Iris pigment epithelial cell (primary cell): ENCODE results near the gene MAN1B1.

ENCODE experiments used
- DNase-seq: peaks from one replicate; pipeline ENCODE4 v3.0.0-alpha.2; 2011; ENCODE audit warnings: low read depth

The MAN1B1 gene

DNA sequence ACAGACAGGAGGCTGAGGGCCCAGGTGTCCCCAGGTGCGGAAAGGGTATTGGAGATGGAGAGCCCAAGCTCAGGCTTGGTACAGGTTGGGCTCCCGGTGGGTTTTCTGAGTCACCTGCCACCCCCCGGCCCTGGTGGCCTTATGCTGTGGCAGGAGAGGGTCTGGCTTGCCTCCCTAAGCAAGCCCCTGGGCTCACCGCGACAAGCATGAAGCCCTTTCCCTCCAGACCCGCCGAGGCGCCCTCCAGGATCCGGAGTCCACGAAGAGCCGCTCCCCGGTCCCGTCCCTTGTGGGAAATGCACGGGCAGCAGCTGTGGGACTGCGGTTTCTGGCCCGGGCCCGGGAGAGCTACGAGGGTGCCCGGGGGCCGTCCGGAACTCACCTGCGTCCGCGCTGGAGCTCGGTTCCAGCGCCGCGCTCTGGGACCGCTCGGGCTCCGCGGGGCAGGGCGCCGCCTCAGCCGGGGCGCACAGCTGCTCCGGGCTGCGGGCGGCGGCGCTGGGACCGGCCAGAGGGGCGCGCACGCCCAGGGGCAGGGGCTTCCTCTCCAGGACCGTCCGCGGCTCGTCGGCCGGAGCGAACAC lies 17.2 kb upstream of the MAN1B1 start:
- DNase-seq: no peak

DNA sequence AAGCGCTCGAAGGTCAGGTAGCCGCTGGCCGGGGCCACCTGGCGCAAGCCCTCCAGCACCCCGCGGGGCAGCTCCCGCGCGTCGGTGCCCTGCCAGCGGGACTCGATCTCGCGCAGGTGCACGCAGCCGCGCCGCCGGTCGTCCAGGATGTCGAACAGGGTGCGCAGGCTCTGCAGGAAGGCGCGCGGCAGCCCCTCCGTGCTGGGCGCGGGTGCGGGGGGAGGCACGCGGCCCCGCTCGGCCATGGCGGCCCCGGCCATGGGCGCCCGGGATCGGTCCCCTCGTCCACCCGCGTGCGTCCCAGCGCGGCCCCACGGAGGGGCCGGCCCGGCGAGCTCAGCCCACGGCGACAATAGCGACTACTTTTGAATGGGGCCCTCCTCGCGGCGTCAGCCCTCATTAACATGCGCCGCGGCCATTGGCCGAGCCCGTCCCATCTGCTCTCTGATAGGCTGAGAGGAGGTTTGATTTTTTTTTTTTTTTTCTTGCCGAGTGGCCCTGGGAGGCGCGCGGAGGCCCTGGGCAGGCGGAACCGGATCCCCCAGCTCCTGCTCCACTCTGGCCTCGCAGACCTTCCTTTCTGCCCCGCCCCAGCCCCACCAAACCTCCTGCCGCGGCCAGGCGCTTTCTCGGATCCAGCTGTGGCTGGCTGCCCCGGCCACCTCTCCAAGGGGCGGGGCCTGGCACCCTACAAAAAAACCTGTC lies 16.4 kb upstream of the MAN1B1 start, which contains the start of gene SAPCD2:
TSS of gene SAPCD2 (minus strand) at position 357 of the 705 bp plus-strand sequence. CDS start at position 260, 97 bp downstream.
- DNase-seq: peak; percentile 80

DNA sequence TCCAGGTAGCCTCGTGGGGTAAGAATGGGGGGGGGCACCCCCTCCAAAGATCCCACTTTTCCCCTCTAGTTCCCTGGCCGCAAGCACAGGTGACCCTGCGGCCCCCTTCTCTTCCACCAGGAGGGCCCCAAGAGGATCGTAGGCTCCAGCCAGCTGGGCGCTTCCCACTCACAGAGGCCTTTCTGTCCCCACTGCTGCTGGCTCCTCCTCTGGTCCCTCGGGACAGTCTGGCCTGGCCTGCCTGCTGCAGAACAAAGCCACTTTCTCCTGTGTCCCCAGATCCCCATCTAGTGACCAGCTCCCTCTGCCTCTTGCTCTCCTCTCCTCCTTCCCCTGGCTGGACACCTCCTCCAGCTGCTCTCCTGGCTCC lies 15.9 kb upstream of the MAN1B1 start:
- DNase-seq: no peak

DNA sequence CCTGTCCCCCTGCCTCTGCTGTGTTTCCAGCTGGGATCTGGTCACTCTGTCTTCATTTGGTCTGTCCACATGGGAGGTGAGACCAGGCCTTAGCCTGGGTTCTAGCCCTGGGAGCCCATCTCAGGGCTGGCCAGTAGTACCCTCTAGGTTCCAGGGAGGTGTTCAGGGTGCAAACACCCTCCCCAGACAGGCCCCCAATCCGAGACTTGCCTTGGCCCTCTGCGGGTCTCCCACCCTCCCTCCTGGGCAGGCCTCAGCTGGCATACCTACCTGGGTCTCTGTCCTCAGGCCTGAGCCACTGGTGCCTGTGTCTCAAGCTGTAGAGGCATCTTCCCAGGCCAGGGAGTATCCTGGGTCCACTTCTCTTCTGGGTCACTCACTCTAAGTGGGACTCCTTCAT lies 15.5 kb upstream of the MAN1B1 start:
- DNase-seq: no peak

DNA sequence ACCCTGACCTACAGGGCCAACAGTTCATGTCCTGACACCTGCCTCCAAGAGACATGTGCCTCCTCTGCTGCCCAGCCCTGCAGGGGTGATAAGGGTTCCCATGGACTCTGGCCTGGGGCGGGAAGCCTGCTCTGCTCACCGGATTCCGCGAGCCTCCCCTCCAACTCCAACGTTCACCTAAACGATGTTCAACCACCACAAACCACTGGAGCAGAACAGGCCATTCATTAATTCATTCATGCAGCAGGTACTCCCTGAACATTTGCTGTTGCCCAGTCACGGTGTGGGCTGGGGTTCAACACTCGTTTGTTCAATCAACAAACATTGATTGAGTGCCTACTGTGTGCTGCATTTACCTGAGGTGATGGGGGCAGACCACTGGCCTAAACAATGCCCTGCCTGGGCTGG lies 12.8 kb upstream of the MAN1B1 start:
- DNase-seq: no peak

DNA sequence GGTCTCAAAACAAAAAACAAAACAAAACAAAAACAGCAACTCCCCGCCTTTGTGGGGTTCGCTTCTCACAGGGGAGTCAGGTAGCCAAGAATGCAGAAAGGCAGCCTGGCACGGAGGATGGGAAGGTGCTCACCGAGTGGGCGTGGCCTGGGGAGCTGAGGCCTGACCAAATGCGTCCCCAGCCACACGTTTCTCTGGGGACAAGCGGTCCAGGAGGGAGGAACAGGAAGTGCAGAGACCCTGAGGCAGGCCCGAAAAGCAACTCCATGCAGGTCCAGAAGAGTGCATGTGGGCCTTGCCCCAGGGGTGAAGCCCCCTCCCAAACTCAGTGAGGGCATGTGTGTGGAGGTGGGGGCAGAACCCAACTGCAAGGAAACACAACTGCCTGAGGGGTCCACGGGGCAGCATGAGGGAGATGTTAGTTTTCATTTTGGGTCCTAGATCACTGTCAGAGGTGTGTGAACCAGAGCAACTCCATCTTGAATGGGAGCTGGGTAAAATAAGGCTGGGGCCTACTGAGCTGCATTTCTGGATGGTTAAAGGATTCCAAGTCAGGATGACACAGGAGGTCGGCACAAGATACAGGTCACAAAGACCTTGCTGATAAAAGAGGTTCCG lies 12.0 kb upstream of the MAN1B1 start:
- DNase-seq: no peak

DNA sequence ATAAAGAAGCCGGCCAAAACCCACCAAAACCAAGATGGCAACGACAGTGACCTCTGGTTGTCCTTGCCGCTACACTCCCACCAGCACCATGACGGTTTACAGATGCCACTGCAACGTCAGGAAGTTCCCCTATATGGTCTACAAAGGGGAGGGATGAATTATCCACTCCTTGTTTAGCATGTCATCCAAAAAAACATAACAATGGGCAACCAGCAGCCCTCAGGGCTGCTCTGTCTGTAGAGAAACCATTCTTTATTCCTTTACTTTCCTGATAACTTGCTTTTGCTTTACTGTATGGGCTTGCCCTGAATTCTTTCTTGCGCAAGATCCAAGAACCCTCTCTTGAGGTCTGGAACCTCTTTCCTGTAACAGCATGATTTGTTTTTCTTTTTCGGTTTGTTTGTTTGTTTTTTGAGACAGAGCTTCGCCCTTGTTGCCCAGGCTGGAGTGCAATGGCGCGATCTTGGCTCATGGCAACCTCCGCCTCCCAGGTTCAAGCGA lies 11.5 kb upstream of the MAN1B1 start:
- DNase-seq: no peak

DNA sequence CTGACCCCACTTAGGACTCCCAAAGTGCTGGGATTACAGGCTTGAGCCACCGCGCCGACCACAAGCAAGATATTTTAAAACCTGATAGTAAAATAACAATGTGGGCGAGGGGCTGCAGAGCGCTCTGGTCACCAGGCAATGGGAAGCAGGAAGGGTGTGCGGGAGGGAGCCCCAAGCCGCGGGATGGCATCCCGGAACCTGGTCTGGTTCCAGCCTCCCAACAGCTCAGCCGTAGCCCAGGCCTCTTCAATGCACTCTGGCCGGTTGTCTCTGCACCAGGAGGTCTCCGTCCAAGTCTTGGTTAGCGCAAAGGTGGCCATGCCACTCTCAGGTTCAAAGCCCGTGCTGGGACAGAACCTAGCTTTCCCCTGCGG lies 10.2 kb upstream of the MAN1B1 start:
- no peak for DNase-seq

DNA sequence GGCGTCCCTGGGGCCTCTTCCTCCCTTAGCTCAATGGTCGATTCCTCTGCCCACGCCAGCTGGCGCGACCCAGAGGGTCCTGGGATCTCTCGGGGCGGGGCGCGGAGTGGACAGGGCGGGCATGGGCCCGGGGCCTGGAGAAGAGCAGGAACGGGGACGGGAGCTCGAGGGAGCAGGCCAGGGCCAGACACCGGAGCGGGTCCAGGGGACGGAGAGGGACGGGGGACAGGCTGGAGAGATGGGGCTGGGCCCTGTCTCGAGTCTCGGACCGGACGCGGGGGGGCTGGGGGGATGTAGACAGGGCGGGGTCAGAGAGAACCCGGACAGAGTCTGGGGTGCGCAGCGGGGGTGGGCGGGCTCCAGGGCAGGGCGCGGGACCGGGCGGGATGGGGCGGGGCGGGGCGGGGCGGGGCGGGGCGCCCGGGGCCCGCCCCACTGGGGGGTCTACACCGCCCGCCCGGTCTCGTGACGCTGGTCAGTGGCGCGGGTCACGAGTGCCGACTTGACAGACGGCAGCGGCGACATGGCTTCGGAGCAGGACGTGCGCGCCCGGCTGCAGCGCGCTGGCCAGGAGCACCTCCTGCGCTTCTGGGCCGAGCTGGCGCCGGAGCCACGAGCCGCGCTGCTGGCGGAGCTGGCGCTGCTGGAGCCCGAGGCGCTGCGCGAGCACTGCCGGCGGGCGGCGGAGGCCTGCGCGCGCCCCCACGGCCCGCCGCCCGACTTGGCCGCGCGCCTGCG lies 9.6 kb upstream of the MAN1B1 start, which contains the start of gene UAP1L1:
TSS of gene UAP1L1 (plus strand) at position 508 of the 738 bp plus-strand sequence. CDS start at position 524, 16 bp downstream.
- DNase-seq: peak; percentile 57

DNA sequence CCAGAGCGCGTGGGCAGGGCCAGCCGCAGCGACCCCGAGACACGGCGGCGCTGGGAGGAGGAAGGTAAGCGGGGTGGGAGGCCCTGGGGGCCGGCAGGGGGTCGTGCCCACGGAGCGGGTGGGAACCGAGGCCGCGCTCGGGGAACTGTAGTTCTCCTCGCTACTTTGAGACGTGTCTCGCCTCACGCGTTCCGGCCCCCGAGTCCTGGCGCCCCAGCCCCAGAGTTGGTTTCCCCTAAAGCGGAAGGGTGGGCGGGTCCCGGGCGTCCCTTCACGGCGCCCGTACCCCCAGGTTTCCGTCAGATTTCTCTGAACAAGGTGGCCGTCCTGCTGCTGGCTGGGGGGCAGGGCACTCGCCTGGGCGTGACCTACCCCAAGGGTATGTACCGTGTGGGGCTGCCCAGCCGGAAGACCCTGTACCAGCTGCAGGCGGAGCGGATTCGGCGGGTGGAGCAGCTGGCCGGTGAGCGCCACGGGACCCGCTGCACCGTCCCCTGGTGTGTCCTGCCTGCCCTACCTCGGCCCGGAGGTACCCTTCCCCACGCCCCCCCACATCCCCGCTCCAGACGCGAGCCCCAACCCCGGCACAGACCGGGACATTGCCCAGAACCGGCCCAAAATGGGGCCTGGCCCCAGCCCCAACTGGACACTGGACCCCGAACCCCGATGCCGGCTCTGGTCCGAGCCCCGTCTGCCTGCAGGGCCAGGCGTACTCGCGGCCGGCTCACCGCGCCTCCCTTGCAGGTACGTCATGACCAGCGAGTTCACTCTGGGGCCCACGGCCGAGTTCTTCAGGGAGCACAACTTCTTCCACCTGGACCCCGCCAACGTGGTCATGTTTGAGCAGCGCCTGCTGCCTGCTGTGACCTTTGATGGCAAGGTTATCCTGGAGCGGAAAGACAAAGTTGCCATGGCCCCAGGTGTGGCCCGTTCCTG lies 8.8 kb upstream of the MAN1B1 start:
- no peak for DNase-seq

DNA sequence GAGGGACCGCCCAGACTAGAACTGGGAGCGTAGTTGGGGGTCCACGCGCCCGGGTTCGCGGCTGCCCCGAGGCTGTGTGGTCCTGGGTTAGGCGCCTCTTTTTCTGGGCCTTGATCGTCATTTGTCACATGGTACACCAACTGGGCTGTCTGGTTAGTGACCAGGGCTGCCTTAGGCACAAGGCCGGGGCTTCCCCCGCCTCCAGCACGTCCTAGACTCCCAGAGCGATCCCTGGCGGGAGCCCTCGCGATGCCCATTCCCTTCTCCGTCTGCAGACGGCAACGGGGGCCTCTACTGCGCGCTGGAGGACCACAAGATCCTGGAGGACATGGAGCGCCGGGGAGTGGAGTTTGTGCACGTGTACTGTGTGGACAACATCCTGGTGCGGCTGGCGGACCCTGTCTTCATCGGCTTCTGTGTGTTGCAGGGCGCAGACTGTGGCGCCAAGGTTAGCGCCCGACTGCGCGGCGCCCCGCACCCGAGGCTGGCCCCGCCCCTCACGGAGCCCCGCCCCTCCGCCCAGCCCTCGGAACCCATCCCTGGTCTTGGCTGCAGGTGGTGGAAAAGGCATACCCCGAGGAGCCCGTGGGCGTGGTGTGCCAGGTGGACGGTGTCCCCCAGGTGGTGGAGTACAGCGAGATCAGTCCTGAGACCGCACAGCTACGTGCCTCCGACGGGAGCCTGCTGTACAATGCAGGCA lies 7.9 kb upstream of the MAN1B1 start:
- DNase-seq: no peak

DNA sequence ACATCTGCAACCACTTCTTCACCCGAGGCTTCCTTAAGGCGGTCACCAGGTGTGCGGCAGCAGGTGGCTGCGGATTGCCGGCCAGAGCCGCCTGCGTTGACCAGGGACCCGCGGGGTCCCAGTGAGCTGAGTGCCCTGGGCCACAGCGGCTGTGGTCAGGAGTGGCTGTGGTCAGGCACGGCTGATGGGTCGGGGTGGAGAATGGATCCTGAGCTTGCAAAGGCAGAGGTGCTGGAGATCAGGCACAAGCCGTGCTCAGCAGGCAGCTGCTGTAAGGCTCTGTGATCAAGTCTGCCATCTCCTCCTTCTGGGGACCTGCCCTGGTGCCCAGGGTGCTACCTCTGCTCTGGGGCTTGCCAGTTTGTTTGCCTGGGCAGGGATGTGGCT lies 7.4 kb upstream of the MAN1B1 start:
- no peak for DNase-seq

DNA sequence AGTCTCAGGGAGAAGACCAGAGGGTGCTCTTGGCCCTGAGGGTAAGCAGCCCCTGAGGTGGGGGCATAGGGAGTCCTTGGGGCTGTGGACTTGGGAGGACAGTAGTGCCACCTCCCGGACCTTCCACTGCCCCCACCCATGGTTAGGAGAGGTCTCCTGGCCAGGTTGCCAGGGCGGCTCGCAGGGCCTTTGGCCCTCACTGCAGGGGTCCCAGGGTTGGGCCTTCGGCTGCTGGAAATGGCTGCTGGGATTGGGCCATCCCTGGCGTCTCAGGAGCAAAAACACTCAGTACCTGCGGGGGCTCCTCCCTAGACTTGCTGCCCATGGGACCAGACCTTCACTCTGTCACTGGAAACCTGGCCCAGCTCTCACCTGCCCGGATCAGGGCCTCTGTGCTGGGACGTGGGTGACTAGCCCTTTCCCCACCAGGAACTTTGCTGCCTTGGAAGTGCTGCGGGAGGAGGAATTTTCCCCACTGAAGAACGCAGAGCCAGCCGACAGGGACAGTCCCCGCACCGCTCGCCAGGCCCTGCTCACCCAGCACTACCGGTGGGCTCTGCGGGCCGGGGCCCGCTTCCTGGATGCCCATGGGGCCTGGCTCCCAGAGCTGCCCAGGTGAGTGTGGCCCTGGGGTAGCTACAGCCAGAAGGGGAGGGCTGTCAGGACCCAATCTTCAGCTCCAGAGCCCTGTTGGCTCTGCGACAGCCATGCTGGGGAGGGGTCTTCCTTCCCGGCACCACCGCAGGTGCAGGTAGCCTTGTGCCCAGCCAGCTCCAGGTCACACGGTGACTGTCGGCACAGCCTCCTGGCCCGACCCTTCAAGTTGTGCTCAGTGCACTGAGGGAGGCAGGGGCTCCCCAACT lies 6.3 kb upstream of the MAN1B1 start:
- DNase-seq: no peak

DNA sequence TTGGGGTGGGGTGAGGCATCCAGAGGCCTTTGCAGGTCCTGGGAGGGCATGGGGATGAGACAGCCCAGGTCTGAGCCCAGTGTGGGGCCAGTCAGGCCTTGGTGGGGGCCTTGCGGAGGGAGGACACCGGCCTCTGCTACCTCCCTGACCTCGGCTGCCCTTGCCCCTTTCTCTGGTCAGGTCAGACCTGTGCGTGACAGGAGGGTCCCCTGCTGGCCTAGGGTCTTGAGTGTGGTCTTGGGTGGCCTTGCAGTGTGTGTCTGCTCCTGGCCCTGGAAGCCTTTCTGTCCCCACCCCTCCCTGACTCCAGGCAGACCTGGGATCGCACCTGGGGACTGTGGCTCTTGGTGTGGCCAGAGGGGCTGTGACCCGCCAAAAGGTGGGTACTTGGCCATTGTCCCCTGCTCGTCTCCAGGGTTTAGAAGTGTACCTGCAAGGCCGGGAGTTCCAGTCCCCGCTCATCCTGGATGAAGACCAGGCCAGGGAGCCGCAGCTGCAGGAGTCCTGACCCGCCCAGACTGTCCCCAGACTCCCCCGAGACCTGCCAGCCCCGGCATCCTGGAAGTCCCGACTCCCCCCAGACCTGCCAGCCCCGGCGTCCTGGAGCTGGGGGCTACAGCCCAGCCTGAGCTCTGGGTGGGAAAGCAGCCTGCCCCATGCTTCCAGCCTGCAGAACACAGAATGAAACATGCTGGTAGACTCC lies 4.4 kb upstream of the MAN1B1 start:
- DNase-seq: no peak

DNA sequence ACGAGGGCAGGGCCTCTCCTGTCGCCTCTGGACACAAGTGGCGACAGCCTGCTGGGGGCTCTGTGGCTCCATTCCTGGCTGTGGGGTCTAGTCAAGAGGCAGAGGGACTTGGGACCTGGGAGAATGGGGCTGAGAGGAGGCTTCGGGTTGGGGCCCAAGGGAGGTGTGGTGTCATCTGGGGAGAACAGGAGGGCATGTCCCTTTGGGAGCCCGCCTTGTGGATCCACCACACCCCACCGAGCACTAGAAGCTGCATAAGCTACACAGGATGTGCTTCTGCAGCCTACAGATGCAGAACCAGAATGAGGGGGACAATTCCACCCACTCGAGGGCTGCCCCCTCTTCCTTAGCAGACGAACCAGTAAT lies 3.9 kb upstream of the MAN1B1 start:
- no peak for DNase-seq

DNA sequence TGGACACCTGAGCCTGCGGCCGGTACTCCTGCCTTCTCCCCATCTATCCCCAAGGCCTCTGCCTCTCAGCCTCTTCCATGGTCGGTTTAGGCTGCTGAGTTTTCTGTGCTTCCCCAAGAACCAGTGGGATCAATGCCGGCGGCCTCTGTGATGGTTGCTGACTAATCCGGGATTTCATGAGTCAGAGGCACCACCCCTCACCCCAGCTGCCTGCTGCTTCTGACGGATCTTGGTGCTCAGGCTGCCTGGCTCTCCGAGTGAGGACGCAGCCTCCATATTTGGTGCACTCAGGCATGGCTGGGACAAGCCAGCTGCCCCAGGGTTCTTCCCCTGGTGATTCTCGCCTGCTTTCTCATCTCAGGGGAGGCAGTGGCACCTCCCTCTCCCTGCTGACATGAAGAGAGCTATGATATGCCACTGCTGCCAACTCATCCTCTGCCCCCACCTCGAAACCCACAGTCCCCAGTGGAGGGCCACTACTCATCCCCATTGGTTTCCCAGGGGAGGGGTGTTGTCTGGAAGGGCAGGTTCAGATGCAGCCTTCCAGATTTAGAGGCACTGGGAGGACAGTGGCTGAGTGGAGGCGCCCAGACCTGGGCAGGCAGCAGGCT lies 3.3 kb upstream of the MAN1B1 start:
- DNase-seq: peak; percentile 95

DNA sequence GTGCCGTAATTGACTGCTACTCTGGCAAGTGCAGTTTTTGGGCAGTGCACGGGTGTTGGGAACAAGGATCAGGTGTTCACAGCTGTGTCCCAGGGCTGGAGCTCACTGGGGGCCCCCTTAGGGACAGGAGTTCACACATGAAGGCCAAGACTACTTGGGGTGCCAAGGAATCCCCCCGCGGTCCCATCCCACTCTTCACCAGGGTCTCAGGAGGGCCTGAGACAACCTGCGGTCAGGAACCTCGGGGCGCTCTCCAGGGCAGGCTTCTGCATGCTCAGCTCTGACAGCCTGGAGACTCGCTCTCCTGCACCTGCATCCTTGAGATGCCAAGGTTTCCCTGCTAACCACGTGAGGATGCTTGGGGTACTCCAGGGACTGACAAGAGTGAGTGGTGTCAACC lies 2.3 kb upstream of the MAN1B1 start:
- no peak for DNase-seq

DNA sequence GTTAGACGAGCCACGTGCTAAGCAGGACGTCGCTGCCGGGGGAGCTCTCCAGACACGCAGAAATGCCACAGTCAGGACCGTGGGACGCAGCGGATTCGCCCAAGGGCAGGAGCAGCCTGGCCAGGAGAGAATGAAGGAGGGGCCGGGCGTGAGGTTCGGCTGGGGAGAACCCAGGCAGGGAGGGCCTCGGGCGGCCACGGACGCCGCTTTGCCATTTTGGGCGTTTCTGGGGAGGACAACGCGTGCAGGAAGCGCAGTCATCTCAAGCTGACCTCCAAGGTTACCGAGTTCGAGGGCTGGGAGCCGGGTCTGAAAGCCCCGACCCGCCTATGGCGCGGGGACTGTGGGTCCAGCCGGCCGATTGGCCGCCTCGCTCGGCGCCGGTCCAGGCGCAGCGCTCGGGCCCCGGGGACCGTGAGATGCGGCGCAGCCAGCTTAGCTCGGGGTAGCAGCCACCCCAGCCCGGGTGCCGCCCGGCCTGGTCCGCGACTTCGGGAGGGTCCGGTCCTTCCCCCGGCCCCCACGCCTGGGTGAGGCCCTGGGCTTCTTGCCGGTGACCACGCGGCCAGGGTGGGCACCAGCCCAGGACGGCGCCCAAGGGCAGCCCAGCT lies 760 bp upstream of the MAN1B1 start:
- peak; percentile 38 for DNase-seq
